Measurements from ENCODE around the gene MYADML2.

Gene MYADML2

GRCh38 chr17:81912441-81913309 lies 34.4 kb downstream of the MYADML2 start:
- DNase-seq (ENCODE audit: insufficient read length, low spot score), result no peak

DNA sequence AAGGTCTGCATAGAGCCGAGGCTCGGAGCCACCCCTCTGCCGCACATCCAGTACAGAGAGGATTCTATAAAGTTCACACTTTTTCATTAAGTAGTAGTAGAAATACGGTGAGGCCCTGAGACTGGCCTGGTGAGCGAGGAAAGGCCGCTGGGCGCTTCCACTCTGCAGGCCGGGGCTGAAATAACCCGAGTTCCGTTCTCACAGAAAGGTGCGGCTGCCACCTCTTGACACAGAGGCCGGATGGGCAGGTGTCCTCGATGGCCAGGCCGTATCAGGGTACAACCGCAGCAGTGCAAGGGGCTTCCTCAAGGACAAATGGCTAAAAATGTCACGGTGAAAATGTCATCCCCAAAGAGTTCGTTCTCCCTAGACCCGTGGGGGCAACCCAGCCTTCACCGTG lies 35.1 kb downstream of the MYADML2 start:
- DNase-seq (ENCODE audit: insufficient read length, low spot score) (no peak), FAIRE-seq (no peak)

More at GRCh38 chr17:81912441-81913309, 34.4 kb downstream of the MYADML2 start:
- FAIRE-seq, result no peak

- FAIRE-seq (peak; percentile 86), DNase-seq (ENCODE audit: insufficient read length, low spot score) (peak; percentile 99)
Measured at GRCh38 chr17:81911277-81911961, 35.6 kb downstream of the MYADML2 start, which contains the start of gene PCYT2. TSS of gene PCYT2 (minus strand) at chr17:81911399. CDS start at chr17:81911355, 44 bp downstream.

DNA sequence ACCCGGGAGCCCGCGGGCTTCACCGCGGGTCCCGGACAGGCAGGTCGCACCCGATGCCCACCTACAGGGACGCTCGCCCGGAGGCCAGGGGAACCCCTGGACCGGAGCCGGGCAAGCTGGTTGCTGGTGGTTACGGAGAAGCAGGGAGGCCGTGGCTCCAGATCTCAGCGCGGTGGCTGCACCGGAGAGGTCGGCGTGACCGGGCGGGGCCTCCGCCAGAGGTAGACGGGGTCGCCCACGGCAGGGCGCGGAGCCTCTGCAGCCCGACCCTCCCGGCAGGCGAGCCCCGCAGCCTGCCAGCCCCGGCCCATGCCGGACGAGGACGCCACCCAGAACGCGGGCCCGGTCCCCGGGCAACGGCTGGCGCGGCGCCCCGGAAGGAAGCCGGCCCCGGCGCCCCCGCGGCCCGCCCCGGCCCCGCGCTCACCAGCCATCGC lies 36.2 kb downstream of the MYADML2 start:
- FAIRE-seq (no peak), DNase-seq (ENCODE audit: insufficient read length, low spot score) (no peak)

GRCh38 chr17:81909966-81910839 lies 36.8 kb downstream of the MYADML2 start:
- FAIRE-seq, result no peak
- DNase-seq (ENCODE audit: insufficient read length, low spot score), result no peak

- no peak for DNase-seq (ENCODE audit: insufficient read length, low spot score)
- FAIRE-seq, result no peak
Measured at GRCh38 chr17:81909231-81909630, 37.8 kb downstream of the MYADML2 start.

- FAIRE-seq (no peak), DNase-seq (ENCODE audit: insufficient read length, low spot score) (no peak)
Measured at GRCh38 chr17:81908793-81909192, 38.2 kb downstream of the MYADML2 start.

GRCh38 chr17:81907219-81908145 lies 39.6 kb downstream of the MYADML2 start:
- DNase-seq (ENCODE audit: insufficient read length, low spot score) (no peak), FAIRE-seq (no peak)

- no peak for FAIRE-seq
- no peak for DNase-seq (ENCODE audit: insufficient read length, low spot score)
Measured at GRCh38 chr17:81906476-81907218, 40.4 kb downstream of the MYADML2 start.

- no peak for FAIRE-seq
- no peak for DNase-seq (ENCODE audit: insufficient read length, low spot score)
Measured at GRCh38 chr17:81905993-81906392, 41.0 kb downstream of the MYADML2 start.

- no peak for FAIRE-seq
- DNase-seq (ENCODE audit: insufficient read length, low spot score), result no peak
Measured at GRCh38 chr17:81905424-81905875, 41.6 kb downstream of the MYADML2 start.

DNA sequence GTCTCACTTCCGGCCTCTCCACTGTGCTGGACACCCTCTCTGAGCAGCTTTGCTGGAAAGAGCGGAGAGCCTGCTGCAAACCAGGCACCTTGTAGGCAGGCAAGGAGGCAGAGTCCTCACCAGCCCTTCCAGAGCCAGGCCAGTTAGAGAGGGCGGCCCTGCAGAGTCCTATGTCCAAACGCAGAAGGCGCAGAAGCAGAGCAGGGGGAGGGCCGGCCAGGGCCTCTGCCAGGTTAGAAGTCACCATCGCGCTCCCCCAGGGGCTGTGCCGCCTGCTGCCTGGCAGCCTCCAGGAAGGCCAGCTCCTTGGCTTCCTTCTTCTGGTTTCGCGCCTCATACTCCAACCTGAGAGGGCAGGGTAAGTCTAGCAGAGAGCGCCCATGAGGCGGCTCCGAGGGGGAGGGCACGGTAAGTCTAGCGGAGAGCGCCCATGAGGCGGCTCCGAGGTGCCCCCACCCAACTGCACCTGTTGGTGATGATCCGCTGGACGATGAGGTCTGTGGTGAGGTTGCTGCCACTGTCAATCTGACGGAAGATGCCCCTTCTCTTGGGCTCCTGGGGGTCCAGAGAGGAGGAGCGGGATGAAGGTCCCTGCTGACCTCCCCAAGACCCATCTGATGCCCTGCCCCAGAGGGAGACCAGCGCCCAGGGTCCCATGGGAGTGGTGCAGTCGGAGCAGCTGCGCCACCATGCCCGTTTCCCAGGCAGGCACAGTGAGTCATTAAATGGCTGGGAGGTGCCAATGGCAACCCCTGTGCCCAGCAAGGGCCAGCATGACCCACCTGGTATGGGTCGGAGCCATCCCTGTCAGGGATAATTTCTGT lies 42.2 kb downstream of the MYADML2 start:
- FAIRE-seq, result no peak

GRCh38 chr17:81903896-81904599 lies 43.0 kb downstream of the MYADML2 start:
- DNase-seq (ENCODE audit: insufficient read length, low spot score) (no peak), FAIRE-seq (no peak)

More for the DNA sequence above, 42.2 kb downstream of the MYADML2 start:
- no peak for DNase-seq (ENCODE audit: insufficient read length, low spot score)

DNA sequence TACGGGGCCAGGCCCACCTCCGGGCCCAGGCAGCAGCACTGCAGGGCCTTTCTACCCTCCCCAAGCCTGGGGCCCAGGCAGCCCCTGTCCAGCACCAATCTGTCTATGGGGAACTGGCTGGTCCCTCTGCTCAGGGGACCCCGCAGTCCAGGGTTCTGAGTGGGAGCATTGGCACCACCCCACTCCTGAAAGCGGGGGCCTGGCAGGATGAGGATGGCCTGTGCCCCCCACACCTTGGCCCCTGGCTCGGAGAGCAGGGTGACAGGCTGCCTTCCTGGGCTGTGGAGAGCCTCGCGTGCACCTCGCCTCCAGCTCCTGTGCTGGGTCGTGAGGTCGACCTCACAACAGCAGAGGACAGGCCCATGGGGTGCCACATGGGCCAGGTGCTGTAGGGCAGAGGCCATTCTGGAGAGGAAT lies 43.6 kb downstream of the MYADML2 start:
- no peak for FAIRE-seq
- DNase-seq (ENCODE audit: insufficient read length, low spot score), result no peak

DNA sequence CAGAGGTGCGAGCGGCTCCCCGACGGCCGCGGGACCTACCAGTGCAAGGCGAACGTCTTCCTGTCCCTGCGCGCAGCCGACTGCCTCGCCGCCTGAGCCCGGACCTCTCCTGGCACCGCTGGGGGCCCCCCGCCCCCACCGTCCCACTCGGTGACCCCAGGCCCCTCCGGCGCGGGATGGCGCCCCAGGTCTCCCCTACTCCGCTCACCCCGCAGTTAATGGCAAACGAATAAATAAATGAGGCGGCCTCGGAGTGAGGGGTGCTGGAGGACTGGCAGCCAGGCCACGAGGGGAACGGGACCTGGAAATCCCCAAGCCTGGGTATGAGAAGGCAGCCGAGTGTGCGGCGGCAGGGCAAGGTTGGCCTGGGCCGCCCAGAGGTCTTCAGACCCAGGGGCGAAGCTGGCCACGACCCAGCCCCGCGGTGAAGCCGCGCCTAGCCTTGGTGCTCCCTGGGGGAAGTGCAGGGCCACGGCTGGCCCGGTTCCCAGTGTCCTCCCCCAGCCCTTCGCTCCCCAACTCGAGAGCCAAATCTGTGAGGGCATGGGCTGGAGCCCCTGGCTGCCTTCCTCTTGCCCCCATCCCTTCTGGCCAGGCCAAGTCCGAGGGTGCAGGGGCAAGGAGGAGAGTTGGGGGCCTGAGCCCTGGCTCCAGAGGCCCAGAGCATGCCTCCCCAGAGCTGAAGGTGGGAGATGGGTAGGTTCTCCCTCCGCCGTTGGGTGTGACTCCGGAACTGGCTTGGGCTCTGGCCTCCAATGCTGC lies 44.2 kb downstream of the MYADML2 start:
- no peak for FAIRE-seq
- no peak for DNase-seq (ENCODE audit: insufficient read length, low spot score)

DNA sequence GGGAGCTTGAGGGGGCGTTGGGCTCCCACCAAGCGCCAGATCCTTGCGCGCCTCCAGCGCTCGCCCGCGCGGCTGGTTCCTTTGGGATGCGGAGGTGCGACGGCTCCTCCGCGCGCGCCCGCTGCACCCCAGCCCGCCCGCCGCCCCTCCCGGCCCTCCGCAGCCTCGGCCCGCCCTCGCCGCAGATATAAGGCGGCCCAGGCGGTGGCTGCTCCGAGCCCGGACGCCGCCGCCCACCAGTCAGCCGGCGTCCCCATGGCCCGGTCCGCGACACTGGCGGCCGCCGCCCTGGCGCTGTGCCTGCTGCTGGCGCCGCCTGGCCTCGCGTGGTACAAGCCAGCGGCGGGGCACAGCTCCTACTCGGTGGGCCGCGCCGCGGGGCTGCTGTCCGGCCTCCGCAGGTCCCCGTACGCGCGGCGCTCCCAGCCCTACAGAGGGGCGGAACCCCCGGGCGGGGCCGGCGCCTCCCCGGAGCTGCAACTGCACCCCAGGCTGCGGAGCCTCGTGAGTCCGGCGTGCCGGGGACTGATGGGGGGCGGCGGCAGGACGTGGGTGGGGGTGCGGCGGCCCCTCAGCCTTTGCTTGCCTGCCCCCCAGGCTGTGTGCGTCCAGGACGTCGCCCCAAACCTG lies 44.9 kb downstream of the MYADML2 start, which contains the start of gene NPB:
Gene NPB, plus strand, starts transcription at position 216 of the 630 bp plus-strand sequence. Its CDS starts 40 bp downstream, at position 256.
- FAIRE-seq (no peak), DNase-seq (ENCODE audit: insufficient read length, low spot score) (no peak)

Measured in GM19239 (cell line).